Activated CD4-positive, CD25-positive, alpha-beta regulatory T cell treated with anti-CD3 and anti-CD28 coated beads, Interleukin-2, amount 50 U/mL, for 16 hours (primary cell): Measurements from ENCODE around the gene ZDHHC14.
"Not testable (repeated sequence)": the region's sequence is repeated elsewhere in the genome, so short reads cannot be mapped to it uniquely, and the experiment has no call there.

Source experiments
- DNase-seq: peaks from one replicate; pipeline ENCODE4 v3.0.0-alpha.2; 2020; ENCODE audit warnings: low read depth, low spot score

ZDHHC14 gene

DNA sequence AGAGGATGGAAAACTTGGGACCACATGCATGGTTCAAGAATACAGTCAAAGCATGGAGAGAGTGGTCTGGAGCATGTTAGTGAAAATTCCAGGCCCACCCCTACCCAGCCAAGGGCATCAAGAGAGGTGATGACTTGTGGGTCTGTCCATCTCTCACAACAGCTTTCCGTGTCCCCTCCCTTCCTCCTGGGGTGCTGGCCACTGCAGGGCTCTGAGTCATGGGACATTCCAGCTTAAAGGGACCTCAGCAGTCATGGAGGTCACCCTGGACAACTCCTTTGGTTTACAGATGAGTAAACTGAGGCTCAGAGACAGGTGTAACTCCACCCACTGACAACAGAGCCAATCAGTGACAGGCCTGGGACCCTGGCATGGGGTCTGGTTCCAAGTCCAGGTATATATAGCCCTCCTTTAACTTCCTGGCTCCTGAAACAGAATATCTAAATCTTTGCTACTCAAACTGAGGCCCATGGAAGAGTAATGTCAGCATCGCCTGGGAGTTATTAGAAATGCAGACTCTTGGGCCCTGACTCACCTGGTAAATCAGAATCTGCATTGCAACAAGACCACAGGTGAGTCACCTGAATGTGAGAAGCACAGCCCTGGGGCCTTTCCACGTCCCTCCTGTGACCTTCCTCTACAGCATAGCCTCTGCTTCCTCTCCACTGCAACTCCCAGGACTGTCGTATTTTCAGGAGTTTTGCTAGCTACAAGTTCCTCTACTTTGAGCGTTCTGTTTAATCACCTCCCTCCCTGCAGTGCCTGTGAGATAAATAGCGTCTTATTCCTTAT is 170.2 kb downstream of the ZDHHC14 start:
- DNase-seq, result no peak

DNA sequence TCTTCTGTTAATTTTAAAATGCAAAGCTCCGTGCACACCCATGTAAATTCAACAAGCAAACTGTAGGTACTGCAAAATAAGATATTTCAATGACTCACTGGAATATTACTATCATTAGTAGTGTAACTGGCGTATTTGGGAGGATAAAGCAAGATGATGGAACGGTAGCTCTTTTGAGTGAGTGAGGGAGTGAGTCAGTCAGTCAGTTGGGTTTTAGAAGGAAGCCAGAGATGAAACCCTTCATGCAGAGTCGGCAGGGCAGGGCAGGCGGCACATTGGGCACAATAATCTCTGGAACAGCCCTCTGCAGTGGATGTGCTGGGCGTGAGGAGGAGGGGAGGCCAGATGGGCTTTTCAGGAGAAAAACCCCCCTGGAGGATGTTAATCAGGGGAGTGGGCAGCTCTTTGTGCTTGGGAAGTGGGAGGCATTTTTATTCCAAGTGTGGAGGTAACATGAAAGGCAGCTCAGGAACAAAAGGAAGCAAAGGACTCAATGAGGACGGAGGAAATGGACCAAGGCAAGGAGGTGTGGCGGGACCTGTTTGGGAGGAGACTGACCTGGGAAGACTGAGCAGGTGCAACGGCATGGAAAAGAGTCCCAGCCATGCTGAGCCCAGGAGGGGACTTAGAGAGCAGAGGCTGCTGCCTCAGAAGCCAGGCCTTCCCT is 171.2 kb downstream of the ZDHHC14 start:
- DNase-seq, result no peak

DNA sequence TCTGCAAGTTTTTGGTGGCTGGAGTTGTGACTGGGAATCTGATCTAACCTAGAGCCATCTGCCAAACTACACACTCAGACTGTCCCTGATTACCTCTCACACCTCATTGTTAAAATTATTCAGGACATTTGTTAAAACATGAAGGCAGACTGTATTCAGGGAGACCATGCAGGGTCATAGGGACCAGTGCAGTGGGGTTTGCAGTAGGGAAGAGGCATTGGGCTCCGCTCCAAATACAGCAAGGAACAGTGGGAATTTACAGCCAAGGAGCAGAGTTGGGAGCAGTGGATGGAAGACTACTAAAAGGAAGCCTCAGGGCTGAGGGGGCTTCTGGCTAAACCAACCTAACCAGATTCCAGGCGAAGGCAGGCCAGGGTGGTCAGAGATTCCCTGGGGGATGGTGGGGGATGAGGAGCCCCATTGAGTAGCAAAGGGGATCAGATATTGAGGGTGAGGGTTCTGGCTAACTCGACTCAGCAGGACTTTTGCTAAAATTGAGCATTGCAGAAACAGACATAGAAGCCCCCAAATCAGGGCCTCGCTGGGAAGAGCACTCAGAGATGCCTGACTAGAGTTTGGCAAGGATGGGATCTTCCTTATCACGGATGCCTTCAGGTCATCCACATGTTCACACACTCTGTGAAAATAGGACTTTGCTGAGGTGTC is 172.0 kb downstream of the ZDHHC14 start:
- DNase-seq, result no peak

DNA sequence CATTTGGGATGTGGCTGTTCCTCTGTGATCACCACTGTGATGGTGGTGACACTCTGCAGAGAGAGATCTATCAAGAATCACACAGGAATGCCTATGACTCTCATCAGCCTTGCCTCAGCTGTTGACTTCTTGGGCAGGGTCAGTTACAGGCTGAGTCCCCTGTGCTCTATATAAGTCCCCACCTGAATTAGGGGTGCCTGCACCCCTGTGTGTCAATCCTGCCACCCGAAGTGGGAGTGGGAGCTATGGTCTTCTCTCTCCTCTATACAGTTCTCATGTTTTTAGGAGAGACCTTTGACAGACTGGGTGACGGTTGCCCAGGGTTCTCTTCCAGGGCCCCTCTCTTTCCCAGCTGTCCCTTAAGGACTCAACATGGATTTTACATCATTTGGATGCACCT is 173.8 kb downstream of the ZDHHC14 start:
- DNase-seq, result no peak

DNA sequence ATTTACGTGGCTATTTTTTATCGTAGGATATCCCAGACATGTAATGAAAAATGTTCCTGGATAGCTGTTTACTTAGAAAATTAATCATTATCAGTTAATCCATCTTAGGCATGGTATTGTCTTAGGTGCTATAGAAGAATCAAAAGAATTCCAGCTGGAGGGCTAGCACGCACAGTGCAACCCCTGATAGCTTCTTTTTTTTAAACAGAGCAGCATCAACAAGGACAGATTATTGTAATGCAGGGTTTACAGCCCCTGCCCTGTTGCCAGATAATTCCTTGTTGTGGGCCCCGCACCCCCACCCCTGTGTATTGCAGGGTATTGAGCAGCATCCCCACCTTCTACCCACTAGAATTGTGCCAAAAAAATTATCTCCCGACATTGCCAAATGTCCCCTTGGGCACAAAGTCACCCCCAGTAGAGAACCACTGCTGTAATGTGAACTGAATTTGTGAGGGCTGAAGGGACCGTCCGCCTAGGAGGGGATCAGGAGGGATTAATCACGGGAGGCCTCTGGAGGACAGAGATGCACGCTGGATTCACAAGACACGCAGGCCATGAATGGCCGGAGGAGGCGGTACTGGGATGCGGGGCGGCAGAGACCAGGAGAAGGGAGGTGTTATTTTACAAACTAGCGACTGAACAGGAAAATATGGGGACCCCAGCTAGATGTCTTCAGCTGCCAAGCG is 174.6 kb downstream of the ZDHHC14 start:
- no peak for DNase-seq

DNA sequence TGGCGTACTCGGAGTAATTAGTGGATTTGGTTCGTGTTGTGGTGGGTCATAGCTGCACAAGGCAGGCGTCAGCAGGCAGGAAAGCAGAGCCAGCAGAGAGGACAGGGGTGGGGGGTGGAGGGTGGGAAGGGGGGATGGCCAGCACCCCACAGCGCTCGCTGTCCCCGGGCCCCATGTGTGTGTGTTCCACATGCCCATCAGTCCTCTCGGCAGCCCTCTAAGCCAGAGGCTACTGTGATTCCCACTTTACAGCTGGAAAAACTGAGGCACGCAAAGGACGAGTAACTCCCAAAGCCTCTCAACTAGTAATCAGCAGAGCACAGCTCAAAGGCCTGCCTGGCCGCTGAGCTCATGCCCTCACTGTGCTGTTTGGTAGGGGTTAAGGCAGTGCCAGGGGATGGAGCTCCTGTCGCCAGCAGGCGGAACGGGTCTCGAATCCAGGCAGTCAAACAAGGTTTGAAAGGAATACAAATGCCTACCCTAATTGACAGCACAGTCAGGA is 175.2 kb downstream of the ZDHHC14 start:
- no peak for DNase-seq

DNA sequence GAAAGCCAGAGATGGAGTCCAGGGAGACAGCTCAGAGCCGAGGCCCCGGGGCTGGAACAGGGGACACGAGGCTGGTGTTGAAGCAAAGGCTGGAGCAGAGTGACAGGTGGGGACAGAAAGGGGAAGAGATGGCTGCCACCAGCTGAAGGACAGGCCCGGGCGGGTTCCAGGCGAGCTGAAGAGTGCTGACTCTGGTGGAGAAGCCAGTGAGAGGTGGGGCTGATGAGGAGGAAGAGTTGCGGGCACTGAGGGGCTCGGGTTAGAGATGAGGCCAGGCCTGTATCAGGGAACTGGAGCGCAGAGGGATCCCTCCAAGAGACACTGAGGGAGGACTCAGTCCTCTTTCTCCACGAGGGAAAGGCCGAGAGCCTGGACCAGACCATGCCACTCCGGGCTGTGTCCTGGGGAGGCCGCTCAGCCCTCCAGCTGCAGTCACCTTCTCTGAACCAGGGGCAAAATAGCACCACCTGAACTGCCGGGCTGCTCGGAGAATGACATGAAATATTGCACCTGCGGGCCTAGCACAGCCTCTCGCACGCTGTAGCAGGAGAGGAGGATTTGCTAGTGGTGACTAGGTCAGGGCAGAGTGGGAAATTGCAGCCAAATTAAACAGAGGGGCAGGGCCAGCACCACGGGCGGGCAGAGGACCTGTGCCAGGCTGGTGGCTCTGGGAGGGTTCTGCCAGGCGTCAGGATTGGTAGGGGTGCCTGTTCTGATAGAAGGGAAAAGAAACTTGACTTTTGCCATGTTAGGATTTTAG is 175.9 kb downstream of the ZDHHC14 start:
- no peak for DNase-seq

DNA sequence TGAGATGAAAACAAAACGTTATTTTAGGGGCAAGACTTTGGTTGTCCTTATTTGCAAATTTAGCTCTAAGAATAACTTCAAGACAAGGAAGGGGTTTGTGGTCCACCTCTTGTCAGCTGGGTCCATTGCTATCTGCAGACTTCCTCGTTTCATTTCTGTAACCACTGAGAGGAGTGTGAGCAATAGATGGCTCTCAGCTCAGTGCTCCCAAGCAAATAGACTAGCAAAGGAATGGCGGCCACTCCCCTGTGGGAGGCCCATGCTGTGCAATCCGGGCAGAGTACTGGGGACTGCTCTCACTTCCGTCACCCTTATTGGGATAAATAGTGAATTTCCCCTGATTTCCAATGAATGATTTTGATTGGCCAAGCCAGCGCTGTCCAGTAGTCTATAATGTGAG is 176.6 kb downstream of the ZDHHC14 start:
- no peak for DNase-seq

DNA sequence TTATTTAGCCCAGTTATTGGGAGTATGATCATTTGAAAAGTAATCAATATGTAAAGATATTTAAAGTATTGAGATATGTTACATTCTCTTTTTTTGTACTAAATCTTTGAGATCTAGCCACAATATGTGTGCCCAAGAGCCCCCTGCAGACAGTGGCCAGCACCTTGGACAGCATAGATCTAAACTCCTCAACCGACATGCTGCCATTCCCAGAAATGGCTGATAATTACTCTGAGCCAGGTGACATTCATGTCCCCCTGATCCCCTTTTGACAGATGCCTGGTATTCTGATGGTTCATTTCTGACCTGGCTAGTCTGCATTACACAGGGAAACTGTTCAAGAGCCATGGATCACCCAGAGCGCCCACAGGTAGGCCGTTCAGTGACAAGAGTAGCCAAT is 177.1 kb downstream of the ZDHHC14 start:
- DNase-seq, result no peak

DNA sequence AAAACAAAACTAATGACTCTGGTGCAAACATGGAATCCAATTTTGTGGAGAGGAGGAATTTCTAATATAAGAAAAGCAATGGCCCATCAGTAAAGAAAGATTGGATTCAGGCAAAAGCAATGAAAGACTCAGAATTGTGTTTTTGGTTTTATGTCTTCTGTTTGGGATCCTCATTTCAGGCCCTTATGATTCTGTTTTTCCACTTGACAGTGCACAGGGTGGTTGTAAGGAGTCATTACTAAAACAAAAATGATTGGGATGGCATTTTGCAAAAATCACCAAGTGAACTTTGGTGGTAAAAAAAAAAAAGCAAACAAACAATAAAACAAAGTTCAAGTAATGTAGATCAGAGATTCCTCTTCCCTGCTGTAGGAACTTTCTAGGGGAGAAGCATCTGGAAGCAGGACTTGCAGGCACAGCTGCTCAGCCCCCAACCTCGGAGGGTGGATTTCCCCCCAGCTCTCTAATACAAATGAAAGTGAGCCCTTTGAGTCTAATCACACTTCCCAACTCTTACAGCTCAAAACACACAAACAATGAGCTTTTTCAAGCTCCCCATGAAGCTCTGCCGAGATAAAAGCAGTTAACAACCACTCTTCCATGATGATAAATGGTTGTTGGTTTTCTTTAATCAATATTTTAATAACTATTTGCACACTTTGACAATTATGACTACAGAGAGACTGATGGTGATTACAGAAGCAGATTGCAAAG is 177.7 kb downstream of the ZDHHC14 start:
- no peak for DNase-seq

DNA sequence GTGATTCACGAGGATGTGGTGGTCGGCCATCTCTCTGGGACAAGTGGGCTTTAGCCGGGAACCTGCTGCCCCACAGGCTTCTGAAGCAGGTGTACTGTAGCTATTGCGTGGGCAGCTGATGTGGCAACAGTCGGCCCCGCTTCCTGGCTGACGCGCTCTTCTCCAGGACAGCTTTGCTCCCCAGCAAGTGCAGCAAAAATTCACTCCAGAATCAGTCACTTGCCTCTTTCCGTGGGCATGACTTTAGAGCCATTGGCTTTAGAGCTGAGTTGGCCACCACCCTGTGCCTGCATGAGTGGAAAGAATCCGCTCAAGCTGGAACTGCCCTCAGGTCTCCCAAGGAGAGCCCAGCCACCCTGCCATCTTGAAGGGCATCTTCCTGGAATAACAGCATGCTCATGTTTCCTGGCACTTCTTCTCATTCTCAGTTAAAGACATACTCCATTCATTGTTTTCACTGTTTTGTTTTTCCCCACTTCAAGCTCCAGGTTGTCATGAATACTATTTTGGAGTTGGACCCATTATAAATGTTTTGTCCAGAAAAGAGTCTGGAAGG is 178.3 kb downstream of the ZDHHC14 start:
- DNase-seq, result no peak

DNA sequence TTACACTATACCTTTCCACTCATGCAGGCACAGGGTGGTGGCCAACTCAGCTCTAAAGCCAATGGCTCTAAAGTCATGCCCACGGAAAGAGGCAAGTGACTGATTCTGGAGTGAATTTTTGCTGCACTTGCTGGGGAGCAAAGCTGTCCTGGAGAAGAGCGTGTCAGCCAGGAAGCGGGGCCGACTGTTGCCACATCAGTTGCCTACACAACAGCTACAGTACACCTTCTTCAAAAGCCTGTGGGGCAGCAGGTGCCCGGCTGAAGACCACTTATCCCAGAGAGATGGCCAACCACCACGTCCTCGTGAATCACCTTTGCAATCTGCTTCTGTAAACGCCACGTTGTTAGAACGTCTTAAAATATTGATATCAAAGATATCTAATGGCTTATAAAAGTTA is 179.1 kb downstream of the ZDHHC14 start:
- DNase-seq, result not testable (repeated sequence)

DNA sequence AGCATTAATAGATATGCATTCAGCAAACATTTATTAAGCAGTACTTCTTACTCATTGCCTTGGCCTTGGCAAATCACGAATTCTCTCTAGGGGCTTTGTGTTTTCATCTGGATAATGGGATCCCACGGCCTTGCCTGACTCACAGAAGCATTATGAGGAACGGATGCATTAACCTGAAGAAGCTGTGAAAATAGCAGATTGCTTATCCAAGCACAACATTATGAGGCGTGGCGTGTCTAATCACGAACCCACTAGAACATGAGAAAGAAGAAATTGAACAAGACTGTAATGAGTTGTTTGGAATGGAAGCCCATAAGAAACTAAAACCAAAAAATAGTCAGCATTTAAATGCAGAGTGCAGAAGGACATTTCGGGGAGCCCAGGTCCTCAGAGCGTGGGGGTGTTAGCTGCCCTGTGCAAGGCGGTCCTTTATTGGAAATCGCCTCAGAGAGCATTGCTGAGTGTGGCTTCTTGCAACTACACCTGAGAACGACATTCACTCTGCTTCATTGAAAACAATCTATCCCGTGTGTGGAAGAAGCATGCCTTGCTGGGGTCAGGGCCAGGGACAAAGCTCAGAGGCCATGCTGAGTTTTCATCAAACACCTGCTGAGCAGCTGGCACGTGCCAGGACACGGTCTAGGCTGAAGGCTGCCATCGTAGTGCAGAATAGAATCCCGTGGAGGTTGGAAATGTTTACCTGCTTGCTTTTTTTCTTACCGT is 179.9 kb downstream of the ZDHHC14 start:
- DNase-seq, result no peak

DNA sequence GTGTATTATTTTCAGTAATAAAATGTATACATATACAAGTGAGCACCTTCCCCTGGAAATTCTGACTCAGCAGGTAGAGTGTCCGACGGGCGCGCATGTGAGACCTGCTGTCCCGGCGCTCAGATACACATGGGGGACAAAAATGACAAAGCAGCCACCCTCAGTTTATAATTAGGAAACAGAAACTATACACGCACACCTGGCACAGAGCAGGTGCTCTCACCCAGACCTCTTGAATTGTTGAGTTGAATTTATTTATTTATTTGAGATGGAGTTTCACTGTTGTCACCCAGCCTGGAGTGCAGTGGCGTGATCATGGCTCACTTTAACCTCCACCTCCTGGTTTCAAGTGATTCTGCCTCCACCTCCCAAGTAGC is 180.4 kb downstream of the ZDHHC14 start:
- no peak for DNase-seq

DNA sequence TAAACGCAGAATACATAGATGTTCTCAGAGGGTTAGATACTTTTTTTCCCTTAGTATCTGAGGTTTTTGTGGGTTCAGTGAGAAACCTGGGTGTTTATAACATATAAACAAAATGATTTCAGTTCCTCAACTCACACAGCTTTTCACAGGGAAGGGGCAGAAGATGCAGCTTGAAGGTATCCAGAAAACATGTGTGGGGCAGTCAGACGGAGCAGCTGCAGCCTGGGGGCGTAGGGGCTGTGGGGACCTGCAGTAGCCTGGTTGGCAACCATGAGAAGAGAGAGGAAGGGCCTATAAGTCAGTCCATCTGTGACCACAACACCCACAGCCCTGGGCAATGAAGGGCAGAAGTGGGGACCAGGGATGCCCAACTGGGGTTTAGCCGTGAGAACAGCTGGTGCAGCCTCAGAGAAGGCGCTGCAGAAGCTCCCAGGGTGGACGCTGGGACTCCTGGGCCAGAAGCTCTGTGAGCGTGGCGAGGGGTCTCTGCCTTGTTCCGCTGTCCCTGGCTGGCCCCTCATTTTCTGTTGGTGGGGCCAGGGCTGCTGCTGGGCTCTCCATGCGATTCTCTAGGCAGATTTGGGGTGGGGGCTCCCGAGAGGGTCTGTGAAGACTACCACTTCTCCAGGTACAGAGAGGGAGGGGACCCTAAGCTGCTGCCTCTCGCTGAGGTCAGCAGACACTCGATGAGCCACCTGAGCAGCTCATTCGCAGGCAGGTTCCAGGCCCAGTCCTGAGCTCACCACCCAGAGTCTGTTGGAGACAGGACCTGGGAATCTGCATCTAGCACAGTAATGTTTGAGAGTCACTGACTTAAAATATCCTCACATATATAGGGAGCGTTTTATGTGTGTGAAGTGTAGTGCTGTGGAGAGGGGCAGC is 181.2 kb downstream of the ZDHHC14 start:
- no peak for DNase-seq

DNA sequence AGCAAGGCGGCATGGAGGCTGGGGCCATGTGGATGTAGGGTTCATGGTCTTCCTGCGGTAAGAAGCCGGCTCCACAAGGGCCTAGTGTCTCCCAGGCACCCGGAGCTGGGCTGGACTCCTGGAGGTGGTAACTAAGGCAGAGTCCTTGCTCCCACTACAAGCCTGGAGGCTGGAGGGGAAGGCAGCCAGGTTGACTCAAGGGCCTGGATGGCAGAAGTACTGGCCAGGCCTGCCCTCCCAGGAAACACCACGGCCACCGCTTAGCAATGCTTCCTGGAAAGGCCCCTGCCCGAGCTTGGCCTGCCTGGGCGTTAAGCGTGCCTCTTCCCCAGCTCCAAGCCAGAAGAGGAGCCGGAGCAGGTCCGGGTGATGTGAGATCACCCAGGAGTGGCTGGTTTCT is 182.0 kb downstream of the ZDHHC14 start:
- DNase-seq, result no peak

DNA sequence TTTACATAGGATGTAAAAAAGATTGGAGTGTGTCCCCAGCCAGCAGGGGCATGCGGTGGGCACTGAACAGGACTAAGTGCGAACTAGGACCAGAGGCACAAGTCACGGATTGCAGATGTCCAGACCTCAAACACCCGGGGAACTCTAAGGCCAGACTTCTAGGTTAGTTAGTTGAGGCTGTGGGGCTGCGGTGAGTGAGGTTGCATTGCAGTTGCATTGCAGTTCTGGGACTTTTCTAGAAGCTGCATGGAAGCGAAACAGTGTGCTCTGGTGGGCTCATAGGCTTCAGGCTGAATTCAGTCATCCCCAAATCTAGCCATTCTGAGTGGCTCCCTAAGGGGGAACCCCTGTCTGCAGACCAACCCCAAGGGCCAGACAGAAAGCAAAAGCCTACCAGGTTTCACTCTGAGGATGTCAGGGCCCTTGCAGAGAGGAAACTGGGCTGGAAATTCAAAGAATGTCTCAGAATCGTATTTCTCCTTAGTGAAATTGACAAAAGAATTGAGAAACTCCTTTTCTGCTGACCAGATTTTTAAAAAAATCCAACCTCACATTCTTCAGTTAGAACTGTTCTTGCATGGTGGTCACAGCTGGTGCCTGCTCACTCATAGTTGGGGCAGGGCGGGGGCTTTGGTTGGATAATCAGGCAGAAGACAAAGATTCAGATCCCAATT is 182.8 kb downstream of the ZDHHC14 start:
- DNase-seq, result no peak

DNA sequence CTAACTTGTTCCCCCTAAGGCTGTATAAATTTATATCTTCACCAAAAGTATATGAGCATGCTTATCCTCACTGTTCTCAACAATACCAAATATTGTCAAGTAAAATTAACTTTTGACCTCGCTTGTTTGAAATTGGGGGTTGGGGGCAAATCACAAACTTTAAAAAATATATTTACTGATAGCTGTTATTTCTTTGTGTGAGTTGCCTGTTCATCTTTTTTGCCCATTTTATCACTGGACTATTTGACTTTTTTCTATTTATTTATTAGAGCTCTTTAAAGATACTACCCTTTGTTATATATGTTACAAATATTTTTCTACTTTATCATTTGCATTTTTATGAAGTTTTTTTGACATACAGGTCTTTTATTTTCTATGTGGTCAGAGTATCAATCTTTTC is 187.7 kb downstream of the ZDHHC14 start:
- DNase-seq, result no peak
